Measurements from ENCODE around the gene RIMKLB.

RIMKLB gene
- total RNA-seq = 23.6 reads per million, percentile 50 among the genes with 10 or more reads in this experiment

GRCh38 chr12:8697476-8698131 lies at the start of gene RIMKLB:
Gene RIMKLB, plus strand, starts transcription at chr12:8697991. Its CDS starts 15,876 bp downstream, at chr12:8713867.
- DNase-seq = peak; percentile 63

- DNase-seq = no peak
These were observed 49.1 kb upstream of the RIMKLB start for GRCh38 chr12:8648576-8649205.

- no peak for DNase-seq
These were observed 42.4 kb upstream of the RIMKLB start for GRCh38 chr12:8655421-8655820.

- no peak for DNase-seq
These were observed 39.4 kb upstream of the RIMKLB start for GRCh38 chr12:8658346-8658745.

GRCh38 chr12:8661016-8661415 lies 36.8 kb upstream of the RIMKLB start:
- DNase-seq = no peak

- DNase-seq = no peak
These were observed 36.0 kb upstream of the RIMKLB start for GRCh38 chr12:8661751-8662150.

GRCh38 chr12:8662593-8662992 lies 35.2 kb upstream of the RIMKLB start, which contains the start of gene MFAP5:
Gene MFAP5, minus strand, starts transcription at chr12:8662826. Its CDS starts 722 bp downstream, at chr12:8662104.
- DNase-seq = no peak

- DNase-seq = no peak
These were observed 33.4 kb upstream of the RIMKLB start for GRCh38 chr12:8664228-8664913.

- DNase-seq = no peak
These were observed 32.0 kb upstream of the RIMKLB start for GRCh38 chr12:8665759-8666158.

GRCh38 chr12:8667270-8667669 lies 30.5 kb upstream of the RIMKLB start:
- DNase-seq = no peak

GRCh38 chr12:8668441-8668840 lies 29.4 kb upstream of the RIMKLB start:
- DNase-seq = no peak

- no peak for DNase-seq
These were observed 25.4 kb upstream of the RIMKLB start for GRCh38 chr12:8672381-8672780.

- DNase-seq = no peak
These were observed 22.2 kb upstream of the RIMKLB start for GRCh38 chr12:8675591-8676036.

GRCh38 chr12:8676651-8677050 lies 21.1 kb upstream of the RIMKLB start:
- DNase-seq = no peak

GRCh38 chr12:8677362-8677761 lies 20.4 kb upstream of the RIMKLB start:
- DNase-seq = no peak

- DNase-seq = no peak
These were observed 19.1 kb upstream of the RIMKLB start for GRCh38 chr12:8678661-8679111.

- DNase-seq = no peak
These were observed 17.3 kb upstream of the RIMKLB start for GRCh38 chr12:8680533-8680932.

- DNase-seq = no peak
These were observed 16.5 kb upstream of the RIMKLB start for GRCh38 chr12:8681129-8681884.

- no peak for DNase-seq
These were observed 12.7 kb upstream of the RIMKLB start for GRCh38 chr12:8685051-8685450.

GRCh38 chr12:8687846-8688601 lies 9.8 kb upstream of the RIMKLB start:
- no peak for DNase-seq

GRCh38 chr12:8689681-8690080 lies 8.1 kb upstream of the RIMKLB start:
- DNase-seq = no peak

- DNase-seq = no peak
These were observed 5.2 kb upstream of the RIMKLB start for GRCh38 chr12:8692573-8692972.
